NT2/D1 (cell line): Measurements from ENCODE around the gene SGSM1.

Source experiments
- YY1 ChIP-seq: IDR thresholded peaks from 2 replicates; pipeline ENCODE4 v1.6.1; 2011; ENCODE audit not compliant: insufficient read length, insufficient read depth
- ZNF274 ChIP-seq: IDR thresholded peaks from 2 replicates; pipeline ENCODE4 v1.6.1; 2011; ENCODE audit warnings: mild to moderate bottlenecking, low read depth, low read length

- TF ChIP-seq ZNF274 (no peak), YY1 (no peak)
Observed at GRCh38 chr22:24768537-24769374, 37.3 kb upstream of the SGSM1 start.
